ENCODE results near the gene CYP1A2.
"Not testable (repeated sequence)": the region's sequence is repeated elsewhere in the genome, so short reads cannot be mapped to it uniquely, and the experiment has no call there.

Gene CYP1A2

GRCh38 chr15:74748322-74748946 is at the start of gene CYP1A2:
TSS of gene CYP1A2 (plus strand) at chr15:74748845. CDS start at chr15:74749739, 894 bp downstream.
- DNase-seq, result no peak

GRCh38 chr15:74709011-74709410 is 39.6 kb upstream of the CYP1A2 start:
- DNase-seq, result no peak

- DNase-seq, result no peak
These were observed 38.8 kb upstream of the CYP1A2 start for GRCh38 chr15:74709892-74710291.

- DNase-seq, result no peak
These were observed 38.1 kb upstream of the CYP1A2 start for GRCh38 chr15:74710319-74711094.

GRCh38 chr15:74712311-74712710 is 36.3 kb upstream of the CYP1A2 start:
- no peak for DNase-seq

- DNase-seq, result no peak
These were observed 32.0 kb upstream of the CYP1A2 start for GRCh38 chr15:74716651-74717050.

GRCh38 chr15:74722591-74722990 is 26.1 kb upstream of the CYP1A2 start:
- DNase-seq, result no peak

GRCh38 chr15:74723187-74723586 is 25.5 kb upstream of the CYP1A2 start:
- no peak for DNase-seq

GRCh38 chr15:74723754-74724334 is 24.8 kb upstream of the CYP1A2 start:
- no peak for DNase-seq

GRCh38 chr15:74724570-74725224 is 23.9 kb upstream of the CYP1A2 start:
- DNase-seq, result no peak

- DNase-seq, result peak; percentile 22
These were observed 23.3 kb upstream of the CYP1A2 start, which contains the start of gene CYP1A1 for GRCh38 chr15:74725225-74725774. TSS of gene CYP1A1 (minus strand) at chr15:74725528. CDS start at chr15:74723097, 2,431 bp downstream.

GRCh38 chr15:74725845-74726773 is 22.5 kb upstream of the CYP1A2 start:
- DNase-seq, result peak; percentile 40

- no peak for DNase-seq
These were observed 21.9 kb upstream of the CYP1A2 start for GRCh38 chr15:74726774-74727164.

GRCh38 chr15:74727727-74728126 is 20.9 kb upstream of the CYP1A2 start:
- no peak for DNase-seq

- DNase-seq, result not testable (repeated sequence)
These were observed 19.9 kb upstream of the CYP1A2 start for GRCh38 chr15:74728699-74729098.

- not testable (repeated sequence) for DNase-seq
These were observed 19.3 kb upstream of the CYP1A2 start for GRCh38 chr15:74729372-74729771.

GRCh38 chr15:74730619-74731316 is 17.9 kb upstream of the CYP1A2 start:
- DNase-seq, result no peak

- no peak for DNase-seq
These were observed 15.8 kb upstream of the CYP1A2 start for GRCh38 chr15:74732846-74733245.

GRCh38 chr15:74733269-74733668 is 15.4 kb upstream of the CYP1A2 start:
- DNase-seq, result no peak

- DNase-seq, result no peak
These were observed 13.3 kb upstream of the CYP1A2 start for GRCh38 chr15:74735305-74735704.

- DNase-seq, result peak; percentile 5
These were observed 10.4 kb upstream of the CYP1A2 start for GRCh38 chr15:74738239-74738638.

All from stimulated activated CD4-positive, alpha-beta T cell treated with anti-CD3 and anti-CD28 coated beads, Interleukin-1b, Interleukin-23, amount 100 ng/mL, for 48 hours (primary cell).